SK-N-SH (cell line): ENCODE results near the gene DKC1. TPM values are rescaled to one million over a fixed set of nuclear protein-coding genes. Genes with fewer than 3 reads are reported as not detected.

Experiments used
- CTCF ChIA-PET: fragments of 300-600, 350-600 bp; formaldehyde crosslinking; extraction: SDS; loops from one replicate; lab custom pipeline; 2021; lab: Yijun Ruan, JAX
- POLR2A ChIA-PET: fragments of 350-600 bp; sonication (Branson Sonifier 250); formaldehyde crosslinking; extraction: SDS; loops from one replicate; lab custom pipeline; 2020; ENCODE audit warnings: antibody characterized with exemption, inconsistent platforms; lab: Yijun Ruan, JAX
- DNase-seq: peaks from one replicate; pipeline ENCODE4 v3.0.0; 2012
- H2AFZ ChIP-seq: fragments of 200-600 bp; sonication (generic); 2 replicates; pipeline ENCODE4 v1.8.1; 2016; ENCODE audit warnings: antibody characterized with exemption, mild to moderate bottlenecking, low read depth
- H3F3A ChIP-seq: fragments of 200-600 bp; sonication (generic); replicated peaks from 2 replicates; pipeline ENCODE3; 2016; ENCODE audit warnings: antibody characterized with exemption, mild to moderate bottlenecking; ENCODE audit not compliant: insufficient read depth
- H3K27ac ChIP-seq, 2 experiments: fragments of 200-500 bp in 1 of 2; fragments of 200-600 bp in 1 of 2; sonication (Bioruptor generic) in 1 of 2; sonication (generic), shearing (Covaris generic) in 1 of 2; 2 replicates each; pipeline versions ENCODE4 v1.5.1 to v1.6.1; 2014 to 2016; ENCODE audit warnings: low read depth in 2 of 2, inconsistent platforms in 1 of 2, low read length in 1 of 2, mild to moderate bottlenecking in 1 of 2, mixed read lengths in 1 of 2
- H3K27me3 ChIP-seq: fragments of 200-600 bp; sonication (generic), shearing (Covaris generic); 2 replicates; pipeline ENCODE4 v1.6.1; 2016; ENCODE audit warnings: mixed run types; ENCODE audit not compliant: insufficient read depth
- H3K36me3 ChIP-seq, 2 experiments: fragments of 200-500 bp in 1 of 2; fragments of 200-600 bp in 1 of 2; sonication (Bioruptor generic) in 1 of 2; sonication (generic) in 1 of 2; replicated peaks in 1 of 2; 2 replicates each; pipeline versions ENCODE3 to v1.5.1; 2014 to 2016; ENCODE audit warnings: low read length in 1 of 2, mild to moderate bottlenecking in 1 of 2; ENCODE audit not compliant: insufficient read depth in 2 of 2, control insufficient read depth in 1 of 2
- H3K4me1 ChIP-seq, 2 experiments: fragments of 200-500 bp in 1 of 2; fragments of 200-600 bp in 1 of 2; sonication (Bioruptor generic) in 1 of 2; sonication (generic), shearing (Covaris generic) in 1 of 2; 2 replicates each; pipeline versions ENCODE4 v1.5.1 to v1.6.1; 2014 to 2016; ENCODE audit warnings: low read depth in 1 of 2, low read length in 1 of 2, mixed run types in 1 of 2; ENCODE audit not compliant: insufficient read depth in 2 of 2, control insufficient read depth in 1 of 2
- H3K4me2 ChIP-seq: fragments of 200-600 bp; sonication (generic), shearing (Covaris generic); 2 replicates; pipeline ENCODE4 v1.6.1; 2017; ENCODE audit warnings: mixed run types
- H3K4me3 ChIP-seq, 2 experiments: fragments of 200-500 bp in 1 of 2; fragments of 200-600 bp in 1 of 2; sonication (Bioruptor generic) in 1 of 2; sonication (generic), shearing (Covaris generic) in 1 of 2; 2 replicates each; pipeline versions ENCODE4 v1.5.1 to v1.8.1; 2014 to 2016; ENCODE audit warnings: low read depth in 2 of 2, inconsistent platforms in 1 of 2, low read length in 1 of 2, mild to moderate bottlenecking in 1 of 2, mixed read lengths in 1 of 2, moderate library complexity in 1 of 2
- H3K79me2 ChIP-seq: fragments of 200-600 bp; sonication (generic); 2 replicates; pipeline ENCODE4 v1.8.1; 2017; ENCODE audit warnings: mild to moderate bottlenecking; ENCODE audit not compliant: insufficient read depth
- H3K9ac ChIP-seq: fragments of 200-600 bp; sonication (generic); 2 replicates; pipeline ENCODE4 v1.6.1; 2017; ENCODE audit warnings: mixed run types
- H3K9me2 ChIP-seq: fragments of 200-600 bp; sonication (generic); 2 replicates; pipeline ENCODE4 v1.6.1; 2017; ENCODE audit warnings: mixed run types
- H3K9me3 ChIP-seq: fragments of 200-600 bp; sonication (generic); 2 replicates; pipeline ENCODE4 v1.6.1; 2017; ENCODE audit warnings: mixed run types, mild to moderate bottlenecking, moderate library complexity
- H4K20me1 ChIP-seq: fragments of 200-600 bp; sonication (generic); 2 replicates; pipeline ENCODE4 v1.6.1; 2017; ENCODE audit warnings: mild to moderate bottlenecking, mixed run types; ENCODE audit not compliant: insufficient read depth
- CHD2 ChIP-seq: fragments of 150-350 bp; IDR thresholded peaks from 2 replicates; pipeline ENCODE4 v1.6.1; 2018; ENCODE audit warnings: low read length; ENCODE audit not compliant: partially characterized antibody
- CTCF ChIP-seq: fragments of 200-600 bp; sonication (generic); IDR thresholded peaks from 2 replicates; pipeline ENCODE4 v1.6.1; 2017; ENCODE audit warnings: antibody characterized with exemption, mild to moderate bottlenecking, moderate library complexity
- EP300 ChIP-seq, 2 experiments: IDR thresholded peaks; 2 replicates each; pipeline versions ENCODE4 v1.4.0 to v1.6.1; 2012; ENCODE audit warnings: borderline replicate concordance in 1 of 2, low read depth in 1 of 2, low read length in 1 of 2
- EZH2phosphoT487 ChIP-seq: fragments of 200-600 bp; sonication (generic); IDR thresholded peaks from 2 replicates; pipeline ENCODE4 v1.6.1; 2017; ENCODE audit warnings: low read depth, mixed run types, mild to moderate bottlenecking, antibody characterized with exemption, moderate library complexity, borderline replicate concordance
- FOXJ3 ChIP-seq: sonication (generic); formaldehyde crosslinking; IDR thresholded peaks from 2 replicates; pipeline ENCODE4 v1.5.1; 2020; ENCODE audit warnings: mild to moderate bottlenecking, missing genetic modification reagents
- FOXM1 ChIP-seq: IDR thresholded peaks from 2 replicates; pipeline ENCODE4 v1.4.0; 2012; ENCODE audit warnings: low read depth, mild to moderate bottlenecking
- GABPA ChIP-seq: IDR thresholded peaks from 2 replicates; pipeline ENCODE4 v1.4.0; 2012; ENCODE audit warnings: low read depth, mild to moderate bottlenecking
- GATA2 ChIP-seq: sonication (generic); formaldehyde crosslinking; IDR thresholded peaks from 2 replicates; pipeline ENCODE4 v1.5.0; 2020; ENCODE audit warnings: mild to moderate bottlenecking, missing genetic modification reagents
- IRF3 ChIP-seq: fragments of 150-350 bp; IDR thresholded peaks from 2 replicates; pipeline ENCODE4 v1.6.1; 2016; ENCODE audit warnings: mild to moderate bottlenecking, low read depth, low read length
- JUND ChIP-seq: IDR thresholded peaks from 2 replicates; pipeline ENCODE4 v1.4.0; 2012
- MXI1 ChIP-seq: IDR thresholded peaks from 2 replicates; pipeline ENCODE4 v1.6.1; 2012; ENCODE audit warnings: mild to moderate bottlenecking, low read depth, low read length, improper control_type of control experiment
- NFIC ChIP-seq: IDR thresholded peaks from 2 replicates; pipeline ENCODE4 v1.4.0; 2012; ENCODE audit warnings: borderline replicate concordance
- NRF1 ChIP-seq: IDR thresholded peaks from 2 replicates; pipeline ENCODE4 v1.6.1; 2012; ENCODE audit warnings: low read depth, mild to moderate bottlenecking, low read length
- PBX3 ChIP-seq: IDR thresholded peaks from 2 replicates; pipeline ENCODE4; 2012
- POLR2AphosphoS5 ChIP-seq: IDR thresholded peaks from 2 replicates; pipeline ENCODE4 v1.6.1; 2012; ENCODE audit warnings: low read depth, low read length
- RAD21 ChIP-seq: IDR thresholded peaks from 2 replicates; pipeline ENCODE4 v1.6.1; 2012; ENCODE audit warnings: mild to moderate bottlenecking, low read length
- REST ChIP-seq: IDR thresholded peaks from 2 replicates; pipeline ENCODE4 v1.6.1; 2012; ENCODE audit warnings: mild to moderate bottlenecking, low read depth, low read length, moderate library complexity
- RFX5 ChIP-seq: IDR thresholded peaks from 2 replicates; pipeline ENCODE4 v1.6.1; 2012; ENCODE audit warnings: mild to moderate bottlenecking, improper control_type of control experiment, low read length
- RXRA ChIP-seq: IDR thresholded peaks from 2 replicates; pipeline ENCODE4 v1.4.0; 2012; ENCODE audit warnings: low read depth, mild to moderate bottlenecking, borderline replicate concordance
- SIN3A ChIP-seq: IDR thresholded peaks from 2 replicates; pipeline ENCODE4 v1.6.1; 2012; ENCODE audit warnings: low read depth, mild to moderate bottlenecking, low read length, moderate library complexity, borderline replicate concordance
- SMC3 ChIP-seq: IDR thresholded peaks from 2 replicates; pipeline ENCODE4 v1.6.1; 2012; ENCODE audit warnings: low read depth, low read length, improper control_type of control experiment
- TAF1 ChIP-seq: IDR thresholded peaks from 2 replicates; pipeline ENCODE4 v1.6.1; 2012; ENCODE audit warnings: low read depth, mild to moderate bottlenecking, low read length, moderate library complexity, borderline replicate concordance
- TEAD4 ChIP-seq: IDR thresholded peaks from 2 replicates; pipeline ENCODE4 v1.4.0; 2012; ENCODE audit warnings: mild to moderate bottlenecking, borderline replicate concordance; ENCODE audit not compliant: insufficient read depth
- USF1 ChIP-seq: IDR thresholded peaks from 2 replicates; pipeline ENCODE4 v1.4.0; 2012; ENCODE audit warnings: low read depth, borderline replicate concordance
- YY1 ChIP-seq: IDR thresholded peaks from 2 replicates; pipeline ENCODE4 v1.4.0; 2012; ENCODE audit warnings: low read depth, mild to moderate bottlenecking
- WGBS: methylation state at CpG from one replicate; pipeline ENCODE4 v1.1.6; 2017; ENCODE audit warnings: low lambda C conversion rate; 5-methylcytosine and 5-hydroxymethylcytosine counted together
- polyA plus RNA-seq, 3 experiments: library from polyadenylated mRNA; depleted of rRNA; stranded (reverse); fragments of >200 nt; gene quantifications; 2 replicates each; pipeline ENCODE4 v1.2.3, GENCODE V29; 2012

The DKC1 gene
- polyA plus RNA-seq, 1 of the 3 experiments (the other 2 are of a cell fraction) = 53.0 TPM

GRCh38 chrX:154748712-154749339, 13.8 kb upstream of the DKC1 start:
- Histone ChIP-seq H3F3A (no peaks in the 10 kb centered on the region), H3K9ac (no peak overlapping the region), H3K79me2 (no peaks in the 10 kb centered on the region), H3K27me3 (peaks cover 13% of the 10 kb centered on the region; the same call in 1 of the 2 replicates), H3K4me1 (peaks cover 0 to 2% of the 10 kb centered on the region in 2 experiments; a peak in 1 of 4 replicates), H3K9me3 (no peaks in the 10 kb centered on the region), H3K4me3 (no peak overlapping the region), H4K20me1 (no peaks in the 10 kb centered on the region), H2AFZ (no peak overlapping the region), H3K27ac (no peak overlapping the region), H3K4me2 (no peak overlapping the region), H3K9me2 (no peaks in the 10 kb centered on the region), H3K36me3 (no peaks in the 10 kb centered on the region)
- WGBS = 12% methylated on average over 11 of the region's 11 CpGs
- DNase-seq = peak; percentile 70
- ChIA-PET CTCF (interaction anchor here (0.5 to 2.4 kb wide), 27 partner anchors 8 to 386 kb away, joined by 3 to 17 read pairs (median 4); partner anchors contain the start of genes DKC1 and MPP1), POLR2A (interaction anchor here (0.8 kb wide), 1 partner anchor 11 kb away, joined by 3 read pairs; no protein-coding TSS in a partner anchor)
- TF ChIP-seq RXRA (no peak), PBX3 (0 out of 2 replicates have a peak, but pooled peaks have one; percentile 36), RFX5 (no peak), POLR2AphosphoS5 (no peak), USF1 (no peak), GABPA (no peak), SMC3 (peak; percentile 73), FOXM1 (no peak), MXI1 (no peak), SIN3A (no peak), TEAD4 (no peak), EZH2phosphoT487 (no peak), EP300 (IDR thresholded peaks at IDR 0.05; ENCODE audit: borderline replicate concordance in 1 of 2, low read depth in 1 of 2, low read length in 1 of 2) (no peak), IRF3 (no peak), REST (no peak), JUND (no peak), NFIC (no peak), FOXJ3 (CRISPR knock-in tag) (no peak), NRF1 (no peak), RAD21 (peak; percentile 81), TAF1 (no peak), YY1 (no peak), CTCF (peak; percentile 84), CHD2 (no peak), GATA2 (CRISPR knock-in tag) (no peak)
